ENCODE data around the gene MOB3A.

MOB3A gene

GRCh38 chr19:2040647-2041432, 55.3 kb downstream of the MOB3A start:
- H3K27me3 ChIP-seq (replicated peaks; ENCODE audit: control insufficient read depth, insufficient read depth, low read length, poor library complexity, severe bottlenecking) = no peaks in the 10 kb centered on the region
- peak overlapping the region; percentile 95 for H3K27ac ChIP-seq (ENCODE audit: insufficient read depth, low read length, poor library complexity, severe bottlenecking)
- H3K36me3 ChIP-seq (ENCODE audit: control insufficient read depth, insufficient read depth, low read length) = peaks cover 57% of the 10 kb centered on the region
- DNase-seq = no peak
- peak overlapping the region; percentile 44 for H3K4me3 ChIP-seq (ENCODE audit: insufficient read depth, low read depth, low read length, poor library complexity, severe bottlenecking)
- H3K4me1 ChIP-seq (ENCODE audit: control insufficient read depth, insufficient read depth, low read length, poor library complexity, severe bottlenecking) = peaks cover 44% of the 10 kb centered on the region
- no peaks in the 10 kb centered on the region for H3K9me3 ChIP-seq (ENCODE audit: control insufficient read depth, low read length)

GRCh38 chr19:2039959-2040646, 56.0 kb downstream of the MOB3A start:
- no peak for DNase-seq
- Histone ChIP-seq H3K4me1 (ENCODE audit: control insufficient read depth, insufficient read depth, low read length, poor library complexity, severe bottlenecking) (peaks cover 39% of the 10 kb centered on the region), H3K9me3 (ENCODE audit: control insufficient read depth, low read length) (no peaks in the 10 kb centered on the region), H3K27me3 (replicated peaks; ENCODE audit: control insufficient read depth, insufficient read depth, low read length, poor library complexity, severe bottlenecking) (no peaks in the 10 kb centered on the region), H3K27ac (ENCODE audit: insufficient read depth, low read length, poor library complexity, severe bottlenecking) (peak overlapping the region; percentile 95), H3K4me3 (ENCODE audit: insufficient read depth, low read depth, low read length, poor library complexity, severe bottlenecking) (no peak overlapping the region), H3K36me3 (ENCODE audit: control insufficient read depth, insufficient read depth, low read length) (peaks cover 51% of the 10 kb centered on the region)

GRCh38 chr19:2039089-2039958, 56.8 kb downstream of the MOB3A start:
- Histone ChIP-seq H3K27ac (ENCODE audit: insufficient read depth, low read length, poor library complexity, severe bottlenecking) (peak overlapping the region; percentile 95), H3K36me3 (ENCODE audit: control insufficient read depth, insufficient read depth, low read length) (peaks cover 43% of the 10 kb centered on the region), H3K4me1 (ENCODE audit: control insufficient read depth, insufficient read depth, low read length, poor library complexity, severe bottlenecking) (peaks cover 36% of the 10 kb centered on the region), H3K4me3 (ENCODE audit: insufficient read depth, low read depth, low read length, poor library complexity, severe bottlenecking) (no peak overlapping the region), H3K9me3 (ENCODE audit: control insufficient read depth, low read length) (no peaks in the 10 kb centered on the region), H3K27me3 (replicated peaks; ENCODE audit: control insufficient read depth, insufficient read depth, low read length, poor library complexity, severe bottlenecking) (no peaks in the 10 kb centered on the region)
- no peak for DNase-seq

- peaks cover 37% of the 10 kb centered on the region for H3K4me1 ChIP-seq (ENCODE audit: control insufficient read depth, insufficient read depth, low read length, poor library complexity, severe bottlenecking)
- peak overlapping the region; percentile 30 for H3K27ac ChIP-seq (ENCODE audit: insufficient read depth, low read length, poor library complexity, severe bottlenecking)
- no peak overlapping the region for H3K4me3 ChIP-seq (ENCODE audit: insufficient read depth, low read depth, low read length, poor library complexity, severe bottlenecking)
- peaks cover 38% of the 10 kb centered on the region for H3K36me3 ChIP-seq (ENCODE audit: control insufficient read depth, insufficient read depth, low read length)
- no peaks in the 10 kb centered on the region for H3K27me3 ChIP-seq (replicated peaks; ENCODE audit: control insufficient read depth, insufficient read depth, low read length, poor library complexity, severe bottlenecking)
- no peaks in the 10 kb centered on the region for H3K9me3 ChIP-seq (ENCODE audit: control insufficient read depth, low read length)
- no peak for DNase-seq
Observed at GRCh38 chr19:2038284-2039088, 57.6 kb downstream of the MOB3A start.

GRCh38 chr19:2037651-2038255, 58.4 kb downstream of the MOB3A start:
- H3K4me1 ChIP-seq (ENCODE audit: control insufficient read depth, insufficient read depth, low read length, poor library complexity, severe bottlenecking) = peaks cover 37% of the 10 kb centered on the region
- H3K4me3 ChIP-seq (ENCODE audit: insufficient read depth, low read depth, low read length, poor library complexity, severe bottlenecking) = no peak overlapping the region
- no peak overlapping the region for H3K27ac ChIP-seq (ENCODE audit: insufficient read depth, low read length, poor library complexity, severe bottlenecking)
- peaks cover 38% of the 10 kb centered on the region for H3K36me3 ChIP-seq (ENCODE audit: control insufficient read depth, insufficient read depth, low read length)
- no peaks in the 10 kb centered on the region for H3K27me3 ChIP-seq (replicated peaks; ENCODE audit: control insufficient read depth, insufficient read depth, low read length, poor library complexity, severe bottlenecking)
- no peak for DNase-seq
- no peaks in the 10 kb centered on the region for H3K9me3 ChIP-seq (ENCODE audit: control insufficient read depth, low read length)

GRCh38 chr19:2036424-2036823, 59.7 kb downstream of the MOB3A start:
- Histone ChIP-seq H3K27me3 (replicated peaks; ENCODE audit: control insufficient read depth, insufficient read depth, low read length, poor library complexity, severe bottlenecking) (no peaks in the 10 kb centered on the region), H3K36me3 (ENCODE audit: control insufficient read depth, insufficient read depth, low read length) (peaks cover 37% of the 10 kb centered on the region), H3K9me3 (ENCODE audit: control insufficient read depth, low read length) (no peaks in the 10 kb centered on the region), H3K27ac (ENCODE audit: insufficient read depth, low read length, poor library complexity, severe bottlenecking) (no peak overlapping the region), H3K4me1 (ENCODE audit: control insufficient read depth, insufficient read depth, low read length, poor library complexity, severe bottlenecking) (peaks cover 38% of the 10 kb centered on the region), H3K4me3 (ENCODE audit: insufficient read depth, low read depth, low read length, poor library complexity, severe bottlenecking) (no peak overlapping the region)
- no peak for DNase-seq

GRCh38 chr19:2035590-2035991, 60.5 kb downstream of the MOB3A start:
- Histone ChIP-seq H3K36me3 (ENCODE audit: control insufficient read depth, insufficient read depth, low read length) (peaks cover 30% of the 10 kb centered on the region), H3K9me3 (ENCODE audit: control insufficient read depth, low read length) (no peaks in the 10 kb centered on the region), H3K4me3 (ENCODE audit: insufficient read depth, low read depth, low read length, poor library complexity, severe bottlenecking) (no peak overlapping the region), H3K4me1 (ENCODE audit: control insufficient read depth, insufficient read depth, low read length, poor library complexity, severe bottlenecking) (peaks cover 30% of the 10 kb centered on the region), H3K27ac (ENCODE audit: insufficient read depth, low read length, poor library complexity, severe bottlenecking) (no peak overlapping the region), H3K27me3 (replicated peaks; ENCODE audit: control insufficient read depth, insufficient read depth, low read length, poor library complexity, severe bottlenecking) (no peaks in the 10 kb centered on the region)
- no peak for DNase-seq

GRCh38 chr19:2034729-2035589, 61.2 kb downstream of the MOB3A start:
- no peaks in the 10 kb centered on the region for H3K9me3 ChIP-seq (ENCODE audit: control insufficient read depth, low read length)
- no peaks in the 10 kb centered on the region for H3K27me3 ChIP-seq (replicated peaks; ENCODE audit: control insufficient read depth, insufficient read depth, low read length, poor library complexity, severe bottlenecking)
- H3K4me3 ChIP-seq (ENCODE audit: insufficient read depth, low read depth, low read length, poor library complexity, severe bottlenecking) = no peak overlapping the region
- H3K27ac ChIP-seq (ENCODE audit: insufficient read depth, low read length, poor library complexity, severe bottlenecking) = no peak overlapping the region
- peaks cover 24% of the 10 kb centered on the region for H3K36me3 ChIP-seq (ENCODE audit: control insufficient read depth, insufficient read depth, low read length)
- peaks cover 29% of the 10 kb centered on the region for H3K4me1 ChIP-seq (ENCODE audit: control insufficient read depth, insufficient read depth, low read length, poor library complexity, severe bottlenecking)
- peak; percentile 58 to 68 (median 64) for DNase-seq
